Hepatocyte (in vitro differentiated cells): Measurements from ENCODE around the gene TRPM2. TPM values are rescaled to one million over a fixed set of nuclear protein-coding genes. Genes with fewer than 3 reads are reported as not detected.

Source experiments
- DNase-seq: peaks from one replicate; pipeline ENCODE4 v3.0.0-alpha.2; 2016; ENCODE audit warnings: low spot score
- H2AFZ ChIP-seq: fragments of 200-600 bp; sonication (generic); 2 replicates; pipeline ENCODE4 v1.6.0; 2016; ENCODE audit warnings: antibody characterized with exemption, mild to moderate bottlenecking
- H3K27ac ChIP-seq: fragments of 200-600 bp; sonication (generic); 2 replicates; pipeline ENCODE4 v1.5.1; 2016; ENCODE audit warnings: mild to moderate bottlenecking
- H3K27me3 ChIP-seq: fragments of 200-600 bp; sonication (generic); 2 replicates; pipeline ENCODE4 v1.6.1; 2016
- H3K36me3 ChIP-seq: fragments of 200-600 bp; sonication (generic); replicated peaks from 2 replicates; pipeline ENCODE4 v1.5.1; 2016; ENCODE audit warnings: low read depth; ENCODE audit not compliant: insufficient read depth
- H3K4me1 ChIP-seq: fragments of 200-600 bp; sonication (generic); 2 replicates; pipeline ENCODE4 v1.5.1; 2016; ENCODE audit warnings: mild to moderate bottlenecking, moderate library complexity; ENCODE audit not compliant: insufficient read depth
- H3K4me2 ChIP-seq: fragments of 200-600 bp; sonication (generic); 2 replicates; pipeline ENCODE4 v1.6.0; 2016
- H3K4me3 ChIP-seq: fragments of 200-600 bp; sonication (generic); 2 replicates; pipeline ENCODE4 v1.5.1; 2016; ENCODE audit warnings: mild to moderate bottlenecking
- H3K79me2 ChIP-seq: fragments of 200-600 bp; sonication (generic); 2 replicates; pipeline ENCODE4 v1.6.0; 2017; ENCODE audit warnings: mild to moderate bottlenecking
- H3K9me2 ChIP-seq: fragments of 200-600 bp; sonication (generic); replicated peaks from 2 replicates; pipeline ENCODE4 v1.6.0; 2017; ENCODE audit warnings: mild to moderate bottlenecking; ENCODE audit not compliant: insufficient read depth
- H3K9me3 ChIP-seq: fragments of 200-600 bp; sonication (generic); 2 replicates; pipeline ENCODE4 v1.5.1; 2016; ENCODE audit warnings: low read depth, mild to moderate bottlenecking
- H4K20me1 ChIP-seq: fragments of 200-600 bp; sonication (generic); 2 replicates; pipeline ENCODE4 v1.6.0; 2016; ENCODE audit warnings: mild to moderate bottlenecking; ENCODE audit not compliant: insufficient read depth, poor library complexity, severe bottlenecking
- EZH2 ChIP-seq: fragments of 200-600 bp; sonication (generic); IDR thresholded peaks from 2 replicates; pipeline ENCODE4 v1.6.1; 2016; ENCODE audit warnings: antibody characterized with exemption, mild to moderate bottlenecking, borderline replicate concordance
- EZH2phosphoT487 ChIP-seq: fragments of 200-600 bp; sonication (generic); IDR thresholded peaks from one replicate; pipeline ENCODE4 v1.6.1; 2018; ENCODE audit warnings: antibody characterized with exemption, mild to moderate bottlenecking, low read depth, moderate library complexity; ENCODE audit not compliant: unreplicated experiment, severe bottlenecking
- WGBS: methylation state at CpG from one replicate; pipeline ENCODE4 v1.1.6; 2016; ENCODE audit warnings: low lambda C conversion rate; ENCODE audit errors: missing lambda C conversion rate; 5-methylcytosine and 5-hydroxymethylcytosine counted together
- polyA plus RNA-seq: library from polyadenylated mRNA; unstranded; fragments of >200 nt; fragmentation: Nextera tagmentation; extraction: Ambion mirVana; gene quantifications from 2 replicates; pipeline ENCODE4 v1.2.1, GENCODE V29; 2016
- total RNA-seq: library from RNA; depleted of rRNA; stranded (reverse); fragments of >200 nt; gene quantifications from 2 replicates; pipeline ENCODE4 v1.2.3, GENCODE V29; 2014
- TF ChIP-seq, protein P1 (sequence below): fragments of 200-600 bp; sonication (generic); IDR thresholded peaks from 2 replicates; pipeline ENCODE4 v1.5.1; 2016; ENCODE audit warnings: antibody characterized with exemption, mild to moderate bottlenecking; ENCODE audit not compliant: poor library complexity

The TRPM2 gene
- total and polyA plus RNA-seq, 2 experiments from 2014 or later: 0.25 to 0.50 TPM

DNA sequence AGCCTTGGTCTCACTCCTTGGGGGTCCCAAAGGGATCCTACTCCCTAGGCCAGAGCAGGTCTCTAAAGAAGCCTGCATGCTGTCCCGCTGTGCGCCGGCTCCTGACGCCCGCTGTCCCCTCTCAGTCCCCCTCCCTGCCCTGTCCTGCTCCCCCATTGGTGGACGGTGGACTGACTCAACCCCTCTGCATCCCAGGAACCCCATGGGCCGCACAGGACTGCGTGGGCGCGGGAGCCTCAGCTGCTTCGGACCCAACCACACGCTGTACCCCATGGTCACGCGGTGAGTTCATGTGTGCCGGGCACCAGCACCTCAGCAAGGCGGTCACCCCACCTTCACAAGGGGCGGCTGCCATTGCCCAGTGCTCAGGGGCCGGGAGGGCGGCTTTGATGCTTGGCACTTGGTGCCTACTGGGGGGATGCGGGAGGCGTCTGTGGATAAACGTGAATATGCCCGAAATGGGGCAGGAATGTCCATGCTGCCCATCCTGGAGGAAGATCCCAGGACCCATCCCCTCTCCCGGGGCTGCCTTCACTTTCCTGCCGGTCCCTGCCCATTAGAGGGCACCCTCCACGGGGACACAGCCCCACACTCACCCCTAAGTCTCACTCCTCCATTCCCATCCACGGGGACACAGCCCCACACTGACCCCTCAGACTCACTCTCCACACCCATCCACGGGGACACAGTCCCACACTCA lies 81.7 kb downstream of the TRPM2 start:
- H3K27me3 ChIP-seq: no peaks in the 10 kb centered on the region
- no peak for DNase-seq
- no peaks in the 10 kb centered on the region for H3K79me2 ChIP-seq
- no peak overlapping the region for H3K4me2 ChIP-seq
- H3K27ac ChIP-seq: no peak overlapping the region
- H3K9me2 ChIP-seq: no peaks in the 10 kb centered on the region
- H2AFZ ChIP-seq: no peak overlapping the region
- WGBS: 91% methylated on average over 22 of the region's 28 CpGs
- no peaks in the 10 kb centered on the region for H4K20me1 ChIP-seq
- TF ChIP-seq, protein P1, sequence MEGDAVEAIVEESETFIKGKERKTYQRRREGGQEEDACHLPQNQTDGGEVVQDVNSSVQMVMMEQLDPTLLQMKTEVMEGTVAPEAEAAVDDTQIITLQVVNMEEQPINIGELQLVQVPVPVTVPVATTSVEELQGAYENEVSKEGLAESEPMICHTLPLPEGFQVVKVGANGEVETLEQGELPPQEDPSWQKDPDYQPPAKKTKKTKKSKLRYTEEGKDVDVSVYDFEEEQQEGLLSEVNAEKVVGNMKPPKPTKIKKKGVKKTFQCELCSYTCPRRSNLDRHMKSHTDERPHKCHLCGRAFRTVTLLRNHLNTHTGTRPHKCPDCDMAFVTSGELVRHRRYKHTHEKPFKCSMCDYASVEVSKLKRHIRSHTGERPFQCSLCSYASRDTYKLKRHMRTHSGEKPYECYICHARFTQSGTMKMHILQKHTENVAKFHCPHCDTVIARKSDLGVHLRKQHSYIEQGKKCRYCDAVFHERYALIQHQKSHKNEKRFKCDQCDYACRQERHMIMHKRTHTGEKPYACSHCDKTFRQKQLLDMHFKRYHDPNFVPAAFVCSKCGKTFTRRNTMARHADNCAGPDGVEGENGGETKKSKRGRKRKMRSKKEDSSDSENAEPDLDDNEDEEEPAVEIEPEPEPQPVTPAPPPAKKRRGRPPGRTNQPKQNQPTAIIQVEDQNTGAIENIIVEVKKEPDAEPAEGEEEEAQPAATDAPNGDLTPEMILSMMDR: no peak
- TF ChIP-seq EZH2 (no peak), EZH2phosphoT487 (no peak)
- no peaks in the 10 kb centered on the region for H3K9me3 ChIP-seq
- no peak overlapping the region for H3K4me3 ChIP-seq
- H3K36me3 ChIP-seq: no peaks in the 10 kb centered on the region
- no peaks in the 10 kb centered on the region for H3K4me1 ChIP-seq

DNA sequence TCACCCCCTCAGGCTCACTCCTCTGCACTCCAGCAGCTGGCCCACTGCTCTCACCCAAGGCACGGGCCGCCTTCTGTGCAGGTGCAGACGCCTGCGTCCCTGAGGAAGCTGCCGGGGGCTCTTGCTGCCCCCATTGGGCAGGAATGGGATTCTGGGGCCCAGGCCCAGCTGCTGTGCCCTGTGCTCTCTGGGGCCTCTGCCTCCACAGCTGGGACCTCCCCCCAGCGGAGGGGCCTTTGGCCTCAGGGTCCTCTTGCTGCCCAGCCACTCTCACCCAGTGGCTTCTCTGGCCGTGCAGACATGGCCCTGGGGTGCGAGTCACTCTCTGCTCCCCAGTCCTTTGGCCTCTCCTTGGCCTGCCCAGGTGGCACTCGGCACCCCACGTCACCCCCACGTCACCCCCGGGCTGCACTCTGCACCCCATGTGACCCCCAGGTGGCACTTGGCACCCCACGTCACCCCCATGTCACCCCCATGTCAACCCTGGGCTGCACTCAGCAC lies 82.7 kb downstream of the TRPM2 start:
- no peaks in the 10 kb centered on the region for H3K36me3 ChIP-seq
- no peak overlapping the region for H2AFZ ChIP-seq
- 87% methylated on average over 6 of the region's 13 CpGs for WGBS
- H3K79me2 ChIP-seq: no peaks in the 10 kb centered on the region
- no peak overlapping the region for H3K4me3 ChIP-seq
- H3K4me1 ChIP-seq: no peaks in the 10 kb centered on the region
- no peak overlapping the region for H3K27ac ChIP-seq
- no peaks in the 10 kb centered on the region for H3K27me3 ChIP-seq
- no peak for DNase-seq
- H3K9me3 ChIP-seq: no peaks in the 10 kb centered on the region
- H3K4me2 ChIP-seq: no peak overlapping the region
- no peaks in the 10 kb centered on the region for H3K9me2 ChIP-seq
- TF ChIP-seq, protein P1: no peak
- TF ChIP-seq EZH2 (no peak), EZH2phosphoT487 (no peak)
- H4K20me1 ChIP-seq: no peaks in the 10 kb centered on the region

DNA sequence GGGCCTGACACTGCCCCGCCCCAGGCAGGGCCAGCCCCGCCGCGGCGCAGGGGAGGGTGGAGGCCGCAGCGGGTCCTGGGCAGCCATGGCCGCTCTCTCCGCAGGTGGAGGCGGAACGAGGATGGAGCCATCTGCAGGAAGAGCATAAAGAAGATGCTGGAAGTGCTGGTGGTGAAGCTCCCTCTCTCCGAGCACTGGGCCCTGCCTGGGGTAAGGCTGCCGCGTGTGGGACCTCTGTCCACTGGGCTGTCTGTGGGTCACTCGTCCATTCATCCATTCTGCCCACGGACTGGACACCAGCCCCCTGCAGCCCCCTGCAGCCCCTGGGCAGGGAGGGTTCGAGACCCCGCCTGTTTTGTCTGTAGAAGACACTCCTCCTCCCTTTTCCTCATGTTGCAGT lies 83.5 kb downstream of the TRPM2 start:
- H2AFZ ChIP-seq: no peak overlapping the region
- no peaks in the 10 kb centered on the region for H3K79me2 ChIP-seq
- DNase-seq: no peak
- no peaks in the 10 kb centered on the region for H3K9me3 ChIP-seq
- H3K9me2 ChIP-seq: no peaks in the 10 kb centered on the region
- 93% methylated on average over 16 of the region's 18 CpGs for WGBS
- TF ChIP-seq EZH2: no peak
- TF ChIP-seq, protein P1: no peak
- no peak for TF ChIP-seq EZH2phosphoT487
- H3K4me1 ChIP-seq: no peaks in the 10 kb centered on the region
- no peak overlapping the region for H3K4me3 ChIP-seq
- H3K27me3 ChIP-seq: no peaks in the 10 kb centered on the region
- H3K27ac ChIP-seq: no peak overlapping the region
- H4K20me1 ChIP-seq: no peaks in the 10 kb centered on the region
- no peaks in the 10 kb centered on the region for H3K36me3 ChIP-seq
- H3K4me2 ChIP-seq: no peak overlapping the region

DNA sequence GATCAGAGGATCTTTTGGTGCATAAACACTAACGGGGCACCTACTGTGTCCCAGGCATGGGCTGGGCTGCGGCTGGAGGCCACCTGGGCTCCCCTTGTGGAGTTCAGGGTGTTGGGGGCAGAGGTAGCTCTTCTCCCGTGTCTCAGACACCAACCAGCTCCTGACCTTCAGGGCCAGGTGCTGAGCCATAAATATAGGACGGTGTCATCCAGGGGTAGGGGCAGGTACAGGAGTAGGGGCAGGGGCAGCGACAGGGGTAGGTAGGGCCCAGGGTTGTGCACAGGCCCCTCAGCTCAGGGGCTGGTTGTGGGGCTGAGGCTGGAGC lies 83.9 kb downstream of the TRPM2 start:
- no peaks in the 10 kb centered on the region for H3K4me1 ChIP-seq
- no peak overlapping the region for H2AFZ ChIP-seq
- no peaks in the 10 kb centered on the region for H3K79me2 ChIP-seq
- 79% methylated on average over 4 of the region's 5 CpGs for WGBS
- H3K27me3 ChIP-seq: no peaks in the 10 kb centered on the region
- no peak overlapping the region for H3K27ac ChIP-seq
- TF ChIP-seq EZH2phosphoT487 (no peak), EZH2 (no peak)
- TF ChIP-seq, protein P1: no peak
- H3K4me2 ChIP-seq: no peak overlapping the region
- H3K9me2 ChIP-seq: no peaks in the 10 kb centered on the region
- no peaks in the 10 kb centered on the region for H4K20me1 ChIP-seq
- no peaks in the 10 kb centered on the region for H3K36me3 ChIP-seq
- H3K9me3 ChIP-seq: no peaks in the 10 kb centered on the region
- no peak for DNase-seq
- H3K4me3 ChIP-seq: no peak overlapping the region
